ENCODE data around the gene POLD4.

The POLD4 gene

DNA sequence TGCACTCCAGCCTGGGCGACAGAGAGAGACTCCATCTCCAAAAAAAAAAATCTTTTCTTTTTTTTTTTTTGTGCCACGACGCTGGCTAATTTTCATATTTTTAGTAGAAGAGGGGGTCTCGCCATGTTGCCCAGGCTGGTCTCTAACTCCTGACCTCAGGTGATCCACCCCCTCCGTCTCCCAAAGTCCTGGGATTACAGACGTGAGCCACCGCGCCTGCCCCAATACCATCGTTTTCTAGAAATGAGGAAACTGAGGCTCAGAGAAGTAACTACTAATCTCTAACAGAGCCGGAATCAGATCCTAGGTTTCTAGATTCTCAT, 36.5 kb downstream of the POLD4 start:
- no peak for DNase-seq (ENCODE audit: low spot score)

DNA sequence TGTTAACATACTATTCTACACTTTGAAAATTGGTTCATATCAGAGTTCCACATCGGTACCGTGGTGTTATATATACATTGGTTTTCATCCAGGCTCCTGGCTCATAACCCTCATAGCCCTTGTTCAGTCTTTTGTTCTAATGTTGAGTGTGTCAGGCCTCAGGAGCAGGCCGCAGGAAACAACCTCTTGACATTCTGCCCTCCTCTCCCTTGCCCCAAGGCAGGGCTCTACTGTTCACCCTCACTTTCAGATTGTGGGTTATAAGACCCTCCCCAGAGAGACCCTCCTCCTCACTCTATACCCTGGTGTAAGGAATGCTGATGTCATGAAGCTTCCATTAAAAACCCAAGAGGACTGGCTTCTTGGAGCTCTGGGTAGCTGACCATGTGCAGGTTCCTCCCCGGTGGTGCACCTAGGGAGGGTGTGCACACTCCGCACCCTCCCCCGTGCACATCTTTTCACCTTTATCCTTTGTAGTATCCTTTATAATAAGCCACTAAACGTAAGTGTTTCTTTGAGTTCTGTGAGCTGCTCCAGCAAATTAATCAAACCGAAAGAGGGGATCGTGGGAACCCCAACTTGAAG, 37.9 kb downstream of the POLD4 start:
- no peak for DNase-seq (ENCODE audit: low spot score)

DNA sequence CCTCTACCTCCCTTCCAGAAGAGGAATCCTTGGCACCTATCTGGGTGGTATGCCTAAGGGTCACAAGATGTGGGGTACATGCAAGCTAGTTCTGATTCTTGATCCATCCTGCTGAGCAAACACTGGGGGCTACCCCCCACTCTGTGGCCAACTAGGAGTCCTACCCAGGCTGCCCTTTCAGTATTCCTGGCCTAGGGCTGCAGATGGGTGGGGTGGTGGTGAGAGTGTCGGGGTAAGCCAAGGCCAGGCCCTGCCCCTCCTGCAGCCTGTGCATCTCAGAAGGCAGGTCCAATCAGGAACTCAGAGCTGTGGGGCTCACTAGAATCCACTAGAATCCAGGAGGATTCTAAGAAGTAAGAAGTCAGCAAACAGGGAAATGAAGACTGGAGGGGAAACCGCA, 39.1 kb downstream of the POLD4 start:
- no peak for DNase-seq (ENCODE audit: low spot score)

DNA sequence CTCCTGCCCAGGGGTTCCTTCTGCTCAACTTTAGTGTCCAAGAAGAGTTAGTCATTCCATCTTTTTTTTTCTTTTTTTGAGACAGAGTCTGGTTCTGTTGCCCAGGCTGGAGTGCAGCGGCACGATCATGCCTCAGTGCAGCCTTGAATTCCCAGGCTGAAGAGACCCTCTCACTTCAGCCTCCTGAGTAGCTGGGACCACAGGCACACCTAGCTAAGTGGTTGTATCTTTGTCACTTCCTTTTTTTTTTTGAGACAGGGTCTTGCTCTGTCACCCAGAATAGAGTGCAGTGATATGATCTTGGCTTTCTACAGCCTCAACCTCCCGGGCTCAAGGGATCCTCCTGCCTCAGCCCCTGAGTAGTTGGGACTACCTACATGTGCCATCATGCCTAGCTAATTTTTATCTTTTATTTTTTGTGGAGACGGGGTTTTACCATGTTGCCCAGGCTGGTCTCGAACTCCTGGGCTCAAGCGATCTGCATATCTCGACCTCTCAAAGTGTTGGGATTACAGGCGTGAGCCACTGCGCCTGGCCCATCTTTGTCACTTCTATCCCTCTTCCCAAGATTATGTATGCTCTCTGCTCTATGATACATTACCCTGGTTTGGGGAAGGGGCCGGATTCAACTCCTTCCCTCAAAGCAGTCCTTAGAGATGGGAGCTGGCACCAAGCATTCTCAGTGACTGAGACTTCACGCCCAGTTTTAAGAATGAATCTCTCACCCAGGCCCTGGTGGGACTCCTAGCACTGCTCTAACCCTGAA, 40.0 kb downstream of the POLD4 start:
- no peak for DNase-seq (ENCODE audit: low spot score)

DNA sequence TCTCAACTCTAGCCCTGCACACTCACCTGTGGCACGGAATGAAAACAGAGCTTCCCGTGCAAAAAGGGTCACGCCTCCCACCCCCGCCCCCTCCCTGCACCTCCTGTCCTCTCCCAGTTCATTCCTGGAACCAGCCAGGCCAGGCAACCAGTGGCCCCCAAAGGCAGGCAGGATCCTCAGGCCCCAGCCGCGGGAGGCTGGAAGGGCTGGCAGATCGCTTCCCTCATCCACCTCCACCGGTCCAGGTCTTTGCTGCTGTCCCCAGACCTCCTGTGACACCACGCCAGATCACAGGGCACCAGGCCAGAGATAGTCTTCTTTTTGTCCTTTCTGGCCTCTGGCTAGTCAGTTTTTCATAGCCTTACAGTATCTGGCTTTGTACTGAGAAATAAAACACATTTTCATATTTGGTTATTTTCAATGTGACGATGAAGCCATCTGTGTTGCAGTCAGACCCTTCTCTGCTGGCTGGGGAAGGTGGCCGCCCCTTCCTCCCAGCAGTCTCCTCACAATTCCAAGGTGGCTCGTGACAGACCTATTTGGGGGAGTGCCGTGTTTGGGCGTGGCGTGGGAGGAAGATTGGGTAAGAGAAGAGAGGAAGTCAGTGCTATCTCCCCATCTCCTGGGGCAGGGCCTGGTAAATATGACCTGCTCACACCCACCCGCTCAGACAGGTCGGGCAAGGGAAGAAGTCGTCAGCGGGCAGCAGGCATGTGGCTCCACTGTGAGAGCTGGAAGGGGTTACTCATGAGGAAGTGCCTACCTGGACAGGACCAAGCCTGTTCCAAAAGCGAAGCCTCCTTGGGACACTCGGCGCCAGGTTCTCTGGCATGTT, 40.9 kb downstream of the POLD4 start:
- no peak for DNase-seq (ENCODE audit: low spot score)

DNA sequence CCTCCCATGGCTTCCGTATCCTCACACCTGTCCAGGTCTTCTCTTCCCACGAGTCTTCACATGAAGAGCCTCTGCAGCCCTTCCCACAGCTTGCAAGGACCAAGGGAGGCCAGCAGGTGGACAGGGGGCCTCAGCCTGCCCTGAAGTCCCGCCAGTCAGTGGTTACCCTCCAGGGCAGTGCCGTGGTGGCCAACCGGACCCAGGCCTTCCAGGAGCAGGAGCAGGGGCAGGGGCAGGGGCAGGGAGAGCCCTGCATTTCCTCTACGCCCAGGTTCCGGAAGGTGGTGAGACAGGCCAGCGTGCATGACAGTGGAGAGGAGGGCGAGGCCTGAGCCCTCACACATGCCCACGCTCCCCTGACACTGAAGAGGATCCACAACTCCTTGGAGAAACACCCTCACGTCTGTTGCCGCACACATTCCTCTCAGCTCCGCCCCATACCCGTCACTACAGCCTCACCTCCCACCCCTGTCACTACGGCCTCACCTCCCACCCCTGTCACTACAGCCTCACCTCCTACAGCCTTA, 41.7 kb downstream of the POLD4 start:
- DNase-seq (ENCODE audit: low spot score): no peak

DNA sequence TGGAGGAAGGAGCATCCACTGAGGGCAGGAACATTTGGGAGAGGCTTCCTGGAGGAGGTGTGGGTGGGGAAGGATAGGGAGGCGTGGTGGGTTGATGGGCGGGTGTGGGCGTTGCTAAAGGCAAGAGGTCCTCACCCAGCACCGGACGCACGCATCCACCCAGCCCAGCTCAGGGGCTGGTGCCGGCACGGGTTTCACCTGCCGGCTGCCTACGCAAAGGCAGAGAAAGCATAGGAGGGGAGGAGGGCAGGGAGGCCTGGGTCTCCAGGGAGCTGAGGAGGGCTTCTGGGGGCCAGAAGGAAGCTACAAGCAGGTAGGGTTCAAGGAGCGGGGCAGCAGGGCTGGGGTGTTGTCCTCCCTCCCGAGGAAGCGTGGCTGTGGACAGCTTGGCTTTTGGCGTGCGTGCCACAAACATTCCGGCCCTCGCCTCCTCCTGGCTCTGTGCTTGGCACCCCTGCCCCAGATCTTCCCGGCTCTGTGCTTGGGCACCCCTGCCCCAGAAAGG, 42.2 kb downstream of the POLD4 start:
- no peak for DNase-seq (ENCODE audit: low spot score)

DNA sequence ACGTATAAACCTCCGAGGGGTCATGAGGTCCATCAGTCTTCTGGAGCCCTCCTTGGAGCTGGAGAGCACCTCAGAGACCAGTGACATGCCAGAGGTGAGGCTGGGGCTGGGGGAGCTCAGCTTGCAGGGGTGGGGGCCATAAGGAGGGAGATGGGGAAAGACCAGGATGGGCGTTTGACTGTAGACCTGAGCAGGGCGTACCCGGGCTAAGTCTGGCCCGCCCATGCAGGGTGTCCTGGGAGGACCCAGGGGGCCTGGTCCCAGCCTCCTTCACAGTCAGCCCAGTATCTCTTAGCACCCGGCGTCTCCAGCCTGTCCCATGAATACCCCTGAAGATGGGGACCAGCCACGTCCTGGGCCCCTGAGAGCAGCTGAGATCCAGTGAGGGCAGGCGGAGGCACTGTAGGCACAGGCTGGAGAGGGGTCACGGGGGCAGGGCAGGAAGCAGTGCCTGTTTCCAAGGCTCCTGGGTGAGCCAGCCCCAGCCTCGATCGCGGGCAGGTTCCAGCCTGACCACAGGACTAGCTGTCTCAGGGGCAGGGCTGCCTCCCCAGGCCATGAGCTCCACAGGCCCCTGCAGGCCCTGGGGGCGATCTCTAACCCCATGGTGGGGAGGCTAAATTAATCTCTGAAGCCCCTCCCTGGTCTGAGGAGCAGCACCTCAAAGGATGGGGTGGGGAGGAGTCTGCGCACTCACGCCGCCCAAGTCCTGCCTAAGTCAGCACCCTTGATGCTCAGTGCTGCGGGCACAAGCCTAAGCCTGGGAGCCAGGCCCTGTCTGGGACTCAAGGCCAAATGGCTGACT, 42.9 kb downstream of the POLD4 start:
- DNase-seq (ENCODE audit: low spot score): no peak

DNA sequence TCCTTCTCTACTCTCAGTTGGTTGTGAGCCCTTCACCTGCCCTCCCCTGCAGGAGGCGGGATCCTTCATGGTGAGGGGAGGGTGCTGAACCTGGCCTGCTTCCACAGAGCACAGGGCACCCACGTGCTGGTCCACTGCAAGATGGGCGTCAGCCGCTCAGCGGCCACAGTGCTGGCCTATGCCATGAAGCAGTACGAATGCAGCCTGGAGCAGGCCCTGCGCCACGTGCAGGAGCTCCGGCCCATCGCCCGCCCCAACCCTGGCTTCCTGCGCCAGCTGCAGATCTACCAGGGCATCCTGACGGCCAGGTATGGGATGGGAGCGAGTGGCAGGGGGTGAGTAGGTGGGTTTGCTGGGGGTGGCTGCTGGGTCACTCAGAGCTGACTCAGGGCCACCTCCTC, 43.7 kb downstream of the POLD4 start:
- no peak for DNase-seq (ENCODE audit: low spot score)

DNA sequence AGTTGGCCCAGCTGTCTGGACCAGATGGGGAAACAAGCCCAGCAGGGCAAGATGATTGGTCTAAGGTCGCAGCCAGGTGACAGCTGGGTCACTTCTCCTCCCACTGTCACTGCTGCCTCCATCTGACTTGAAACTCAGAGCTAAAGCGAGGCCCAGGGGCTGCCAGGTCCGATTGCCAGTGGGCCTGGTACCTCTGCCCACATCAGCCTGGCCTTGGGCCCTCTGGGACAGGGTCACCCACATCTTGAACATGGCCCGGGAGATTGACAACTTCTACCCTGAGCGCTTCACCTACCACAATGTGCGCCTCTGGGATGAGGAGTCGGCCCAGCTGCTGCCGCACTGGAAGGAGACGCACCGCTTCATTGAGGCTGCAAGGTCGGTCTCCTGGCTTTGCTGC, 44.2 kb downstream of the POLD4 start:
- no peak for DNase-seq (ENCODE audit: low spot score)

DNA sequence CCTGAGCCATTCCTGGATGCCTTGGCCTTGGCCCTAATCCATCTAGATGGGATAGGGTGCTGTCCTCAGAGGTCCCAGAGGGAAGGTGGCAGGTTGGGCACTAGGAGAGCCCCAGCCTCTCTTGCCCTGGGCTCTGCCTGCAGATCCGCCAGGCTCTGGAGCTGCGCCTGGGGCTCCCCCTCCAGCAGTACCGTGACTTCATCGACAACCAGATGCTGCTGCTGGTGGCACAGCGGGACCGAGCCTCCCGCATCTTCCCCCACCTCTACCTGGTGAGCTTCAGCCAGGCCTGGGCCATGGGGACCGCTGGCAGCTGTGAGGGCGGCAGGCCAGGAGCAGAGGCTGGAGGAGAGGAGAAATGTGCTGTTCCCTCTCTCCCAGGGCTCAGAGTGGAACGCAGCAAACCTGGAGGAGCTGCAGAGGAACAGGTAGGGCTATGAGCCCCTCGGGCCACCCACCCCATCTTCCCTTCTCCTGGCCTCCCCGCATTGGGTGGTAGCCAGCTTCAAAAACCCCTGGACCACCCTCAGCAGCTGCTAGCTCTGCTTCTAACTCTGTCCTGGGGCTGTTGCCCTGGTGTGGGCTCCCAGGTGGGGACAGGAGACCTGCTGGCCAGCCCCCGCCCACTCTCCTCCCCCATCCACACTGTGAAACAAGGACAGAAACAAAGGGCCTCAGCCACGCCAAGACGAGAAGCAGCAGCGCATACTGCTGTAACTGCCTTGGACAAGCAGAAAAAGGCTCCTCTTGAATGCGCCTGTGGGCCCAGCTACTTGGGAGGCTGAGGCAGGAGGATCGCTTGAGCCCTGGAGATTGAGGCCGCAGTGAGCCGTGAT, 45.1 kb downstream of the POLD4 start:
- DNase-seq (ENCODE audit: low spot score): no peak

DNA sequence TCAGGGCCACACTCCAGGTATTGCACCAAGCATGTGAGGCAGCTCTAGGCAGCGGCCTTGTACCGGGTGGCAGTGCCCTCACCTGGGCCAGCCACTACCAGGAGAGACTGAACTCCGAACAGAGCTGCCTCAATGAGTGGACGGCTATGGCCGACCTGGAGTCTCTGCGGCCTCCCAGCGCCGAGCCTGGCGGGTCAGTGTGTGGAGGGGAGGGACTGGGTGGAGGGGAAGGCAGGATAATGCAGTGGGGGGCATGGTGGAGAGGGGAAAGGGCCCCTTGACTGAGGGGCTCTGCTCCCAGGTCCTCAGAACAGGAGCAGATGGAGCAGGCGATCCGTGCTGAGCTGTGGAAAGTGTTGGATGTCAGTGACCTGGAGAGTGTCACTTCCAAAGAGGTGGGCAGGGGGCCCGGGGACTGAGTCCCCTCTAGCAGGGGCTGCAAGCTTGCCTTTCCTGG, 45.8 kb downstream of the POLD4 start:
- DNase-seq (ENCODE audit: low spot score): no peak

DNA sequence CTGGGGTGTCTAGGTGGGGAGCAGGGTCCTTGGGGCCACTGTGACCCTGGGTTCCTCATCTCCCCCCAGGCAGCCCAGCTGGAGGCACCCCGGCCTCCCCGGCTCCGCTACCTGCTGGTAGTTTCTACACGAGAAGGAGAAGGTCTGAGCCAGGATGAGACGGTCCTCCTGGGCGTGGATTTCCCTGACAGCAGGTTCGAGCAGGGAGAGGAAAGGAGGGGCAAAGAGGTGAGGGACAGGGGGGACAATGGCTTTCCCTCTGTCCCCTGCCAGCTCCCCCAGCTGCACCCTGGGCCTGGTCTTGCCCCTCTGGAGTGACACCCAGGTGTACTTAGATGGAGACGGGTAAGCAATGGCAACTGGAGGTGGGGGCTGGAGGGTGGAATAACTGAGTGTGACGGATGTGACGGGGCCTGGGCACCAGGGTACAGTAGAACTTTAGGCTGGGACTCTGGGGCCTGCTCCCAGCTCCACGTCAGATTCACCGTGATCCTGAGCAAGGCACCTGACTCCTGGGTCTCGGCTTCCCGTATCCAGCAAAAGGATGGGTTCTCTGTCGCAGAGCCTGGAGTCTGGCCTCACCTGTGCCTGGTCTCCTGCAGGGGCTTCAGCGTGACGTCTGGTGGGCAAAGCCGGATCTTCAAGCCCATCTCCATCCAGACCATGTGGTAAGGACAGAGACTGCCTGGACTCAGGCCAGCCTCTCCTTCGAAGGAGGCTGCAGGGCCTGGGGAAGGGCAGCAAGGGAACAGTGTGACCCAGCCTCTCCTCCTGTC, 46.4 kb downstream of the POLD4 start:
- peak; percentile 50 for DNase-seq (ENCODE audit: low spot score)

DNA sequence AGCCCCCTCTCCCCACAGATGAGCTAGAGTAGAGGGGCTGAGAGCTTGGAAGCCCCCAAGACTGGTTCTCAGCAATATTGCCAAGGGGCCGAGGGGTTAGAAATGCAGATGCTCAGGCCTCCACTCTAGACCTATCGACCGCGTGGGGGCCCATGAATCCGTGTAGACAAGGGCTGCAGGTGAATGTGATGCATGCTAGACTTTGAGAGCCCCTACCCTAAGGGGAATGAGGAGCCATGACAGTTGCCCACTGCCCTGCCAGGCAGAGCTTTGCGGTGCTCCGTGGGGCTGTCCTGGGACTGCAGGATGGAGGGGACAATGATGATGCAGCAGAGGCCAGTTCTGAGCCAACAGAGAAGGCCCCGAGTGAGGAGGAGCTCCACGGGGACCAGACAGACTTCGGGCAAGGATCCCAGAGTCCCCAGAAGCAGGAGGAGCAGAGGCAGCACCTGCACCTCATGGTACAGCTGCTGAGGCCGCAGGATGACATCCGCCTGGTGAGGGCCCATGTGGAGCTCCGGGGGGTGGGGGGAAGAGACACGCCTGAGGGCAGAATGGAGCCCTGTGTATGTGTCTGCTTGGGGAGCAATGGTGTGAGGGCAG, 48.7 kb downstream of the POLD4 start:
- no peak for DNase-seq (ENCODE audit: low spot score)

DNA sequence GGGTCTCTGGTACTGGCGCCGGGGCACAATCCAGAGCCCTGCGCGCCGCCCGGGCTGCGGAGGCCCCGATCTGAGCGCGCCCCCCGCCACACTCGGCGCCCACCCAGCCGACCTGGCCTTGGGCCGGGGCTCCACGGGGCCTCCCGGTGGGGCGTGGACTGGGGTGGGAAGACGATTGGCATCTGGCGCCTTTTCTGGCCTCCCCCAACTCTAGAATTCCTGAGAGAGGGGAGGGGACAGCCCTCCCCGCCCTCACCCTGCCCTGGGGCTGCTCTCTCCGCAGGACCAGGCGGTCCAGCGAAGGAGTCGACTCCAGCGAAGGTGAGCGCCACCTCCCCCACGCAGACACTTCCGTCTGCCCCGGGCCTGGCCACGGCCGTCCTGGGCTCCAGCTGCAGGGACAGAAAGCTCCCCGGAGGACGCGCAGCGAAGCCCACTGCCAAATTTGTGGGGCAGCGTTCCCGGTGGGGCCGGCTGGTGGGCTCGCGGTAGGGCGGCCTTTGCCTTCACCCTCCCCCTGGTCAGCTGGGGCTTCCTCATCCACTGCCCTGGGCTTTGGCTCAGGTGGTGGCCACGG, 49.4 kb downstream of the POLD4 start:
- DNase-seq (ENCODE audit: low spot score): peak; percentile 67

DNA sequence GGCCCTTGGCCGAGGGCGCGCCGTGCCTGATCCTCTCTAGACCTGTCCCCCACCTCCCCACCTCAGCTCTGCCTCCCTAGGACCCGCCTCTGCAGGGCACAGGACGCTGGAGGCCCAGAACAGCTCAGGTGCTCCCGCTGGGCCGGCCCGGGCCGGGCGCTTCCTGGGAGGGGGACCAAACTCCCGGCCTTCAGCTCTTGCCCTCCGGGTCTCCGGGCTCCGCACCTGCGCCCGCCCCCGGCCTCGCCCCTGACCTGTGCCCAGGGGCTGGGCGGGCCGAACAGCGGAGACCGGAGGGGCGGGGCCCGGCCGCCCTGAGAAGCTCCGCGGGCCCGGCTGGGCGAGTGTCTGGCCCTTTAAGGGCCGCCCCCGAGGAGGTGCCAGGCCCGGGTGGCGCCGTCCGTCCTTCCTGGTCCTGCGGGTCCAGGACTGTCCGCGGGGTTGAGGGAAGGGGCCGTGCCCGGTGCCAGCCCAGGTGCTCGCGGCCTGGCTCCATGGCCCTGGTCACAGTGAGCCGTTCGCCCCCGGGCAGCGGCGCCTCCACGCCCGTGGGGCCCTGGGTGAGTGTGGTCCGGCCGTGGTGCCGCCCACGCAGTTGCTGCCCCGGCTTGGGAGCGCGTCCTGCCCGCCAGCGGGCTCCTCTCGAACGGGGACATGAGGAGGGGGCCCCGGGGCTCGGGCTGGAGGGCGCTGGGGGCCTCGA, 50.1 kb downstream of the POLD4 start, which contains the start of gene SSH3:
SSH3 (plus strand) TSS at position 399 of the 703 bp plus-strand sequence; CDS start at position 495, 96 bp downstream.
- DNase-seq (ENCODE audit: low spot score): peak; percentile 78

DNA sequence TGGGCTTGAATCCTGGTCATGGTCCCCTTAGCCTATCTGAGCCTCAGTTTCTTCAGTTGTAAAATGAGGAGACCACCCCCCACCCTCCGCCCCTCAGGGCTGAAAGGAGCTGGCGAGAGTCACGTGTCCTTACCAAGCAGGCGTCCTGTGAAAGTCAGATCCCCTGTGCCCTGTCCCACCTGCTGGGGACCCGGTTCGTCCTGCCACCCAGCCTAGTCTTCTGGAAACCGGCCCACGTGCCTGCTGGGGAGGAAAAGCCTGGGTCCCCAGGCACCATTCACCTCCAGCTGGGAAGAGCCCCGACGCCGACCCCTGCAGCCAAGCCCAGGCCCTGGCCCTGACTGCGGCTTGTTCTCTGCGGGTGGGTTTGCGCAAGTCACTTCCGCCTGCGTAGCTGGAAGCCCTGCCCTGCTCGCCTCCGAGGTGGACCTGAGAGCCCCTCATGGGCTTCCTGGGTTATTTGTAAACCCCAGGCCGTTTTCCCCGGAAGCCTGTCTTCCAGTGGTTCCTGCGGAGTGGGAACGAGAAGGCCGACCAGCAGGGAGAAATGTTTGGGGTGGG, 50.7 kb downstream of the POLD4 start:
- DNase-seq (ENCODE audit: low spot score): peak; percentile 71

DNA sequence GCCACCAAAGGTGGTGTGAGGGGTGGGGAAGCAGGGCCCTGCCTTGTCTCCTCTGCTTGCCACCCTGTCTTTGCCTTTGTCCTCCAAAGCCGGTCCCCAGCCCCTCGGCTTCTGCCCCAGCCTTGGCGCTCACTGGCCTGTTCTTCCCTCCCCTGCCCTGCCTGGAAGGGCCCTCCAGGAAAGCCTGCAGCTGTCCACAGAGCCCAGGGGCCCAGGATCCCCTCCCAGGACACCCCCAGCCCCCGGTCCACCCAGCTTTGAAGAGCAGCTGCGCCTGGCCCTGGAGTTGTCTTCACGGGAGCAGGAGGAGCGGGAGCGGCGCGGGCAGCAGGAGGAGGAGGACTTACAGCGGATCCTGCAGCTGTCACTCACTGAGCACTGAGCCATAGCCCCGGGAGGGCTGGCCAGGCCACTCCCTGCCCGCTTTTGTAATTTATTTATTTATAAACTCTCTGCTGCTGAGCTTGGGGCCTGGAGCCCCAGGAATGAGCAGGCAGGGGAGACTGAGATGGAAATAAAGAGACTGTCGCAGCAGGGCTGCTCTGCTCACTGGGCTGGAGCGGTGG, 51.3 kb downstream of the POLD4 start:
- DNase-seq (ENCODE audit: low spot score): peak; percentile 77

All from left forelimb (tissue), 1 donor.